COLO829 (cell line): ENCODE data around the gene MRPL41.
A peak's percentile ranks its signal among the peaks of the same experiment; 100 is the strongest.
"Not testable (repeated sequence)": the region's sequence is repeated elsewhere in the genome, so short reads cannot be mapped to it uniquely, and the experiment has no call there.

Experiments used
- DNase-seq: peaks from one replicate; pipeline ENCODE4 v3.0.0; 2012; ENCODE audit warnings: low spot score

The MRPL41 gene

DNA sequence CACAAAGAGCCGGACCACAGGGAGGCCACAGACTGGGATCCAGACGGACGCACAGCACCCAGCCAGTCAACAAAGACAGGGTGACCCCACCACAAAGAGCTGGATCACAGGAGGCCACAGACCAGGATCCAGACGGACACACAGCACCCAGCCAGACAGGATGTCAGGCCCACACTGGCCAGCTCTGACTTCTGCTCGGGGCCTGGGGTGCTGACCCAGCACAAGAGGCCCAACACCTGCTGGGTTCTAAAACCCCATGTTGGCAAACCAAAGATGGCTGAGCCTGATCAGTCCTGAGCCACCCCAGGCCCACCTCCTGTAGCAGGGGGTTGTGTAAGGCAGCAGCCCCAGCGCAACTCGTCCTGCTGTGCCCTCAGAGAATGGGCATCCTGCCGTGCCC lies 32.3 kb downstream of the MRPL41 start:
- no peak for DNase-seq

DNA sequence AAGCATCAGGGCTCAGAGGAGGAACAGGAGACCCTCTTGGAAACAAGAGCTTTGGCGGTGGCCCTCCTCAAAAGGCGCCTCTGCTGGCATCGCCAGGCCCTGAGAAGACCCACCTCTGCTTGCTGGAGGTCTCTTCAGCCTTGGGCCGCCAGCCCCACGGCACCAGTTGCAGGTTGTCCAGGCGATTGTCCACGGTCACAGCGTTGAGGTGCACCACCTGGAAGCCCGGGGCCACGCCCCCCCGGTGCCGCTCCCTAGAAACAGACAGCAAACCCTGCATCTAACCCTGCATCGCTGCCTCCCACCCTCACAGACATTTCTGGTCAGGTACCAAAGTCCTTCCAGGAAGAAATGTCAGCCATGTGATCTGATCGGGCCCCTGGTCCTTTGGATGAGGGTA lies 35.2 kb downstream of the MRPL41 start:
- DNase-seq: no peak

DNA sequence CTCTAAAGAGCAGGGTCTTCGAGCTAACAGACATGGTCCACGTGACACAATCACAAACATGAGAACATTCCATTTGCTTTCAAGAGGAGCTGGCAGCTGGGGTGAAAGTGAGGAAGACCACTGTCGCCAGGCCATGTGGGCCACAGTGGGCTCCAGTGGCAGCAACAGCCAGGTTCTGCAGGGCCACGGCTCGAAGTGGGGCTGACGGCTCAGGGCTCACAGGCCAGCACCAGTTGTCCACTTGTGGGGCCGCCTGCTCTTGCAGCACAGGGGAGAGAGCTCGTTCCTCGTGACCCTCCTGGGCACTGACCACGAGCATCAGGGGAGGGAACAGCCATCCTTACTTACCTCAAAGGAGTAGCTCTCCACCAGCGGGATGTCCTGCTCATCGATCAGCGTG lies 36.6 kb downstream of the MRPL41 start:
- DNase-seq: no peak

- no peak for DNase-seq
Measured at GRCh38 chr9:137588891-137589290, 37.2 kb downstream of the MRPL41 start.

DNA sequence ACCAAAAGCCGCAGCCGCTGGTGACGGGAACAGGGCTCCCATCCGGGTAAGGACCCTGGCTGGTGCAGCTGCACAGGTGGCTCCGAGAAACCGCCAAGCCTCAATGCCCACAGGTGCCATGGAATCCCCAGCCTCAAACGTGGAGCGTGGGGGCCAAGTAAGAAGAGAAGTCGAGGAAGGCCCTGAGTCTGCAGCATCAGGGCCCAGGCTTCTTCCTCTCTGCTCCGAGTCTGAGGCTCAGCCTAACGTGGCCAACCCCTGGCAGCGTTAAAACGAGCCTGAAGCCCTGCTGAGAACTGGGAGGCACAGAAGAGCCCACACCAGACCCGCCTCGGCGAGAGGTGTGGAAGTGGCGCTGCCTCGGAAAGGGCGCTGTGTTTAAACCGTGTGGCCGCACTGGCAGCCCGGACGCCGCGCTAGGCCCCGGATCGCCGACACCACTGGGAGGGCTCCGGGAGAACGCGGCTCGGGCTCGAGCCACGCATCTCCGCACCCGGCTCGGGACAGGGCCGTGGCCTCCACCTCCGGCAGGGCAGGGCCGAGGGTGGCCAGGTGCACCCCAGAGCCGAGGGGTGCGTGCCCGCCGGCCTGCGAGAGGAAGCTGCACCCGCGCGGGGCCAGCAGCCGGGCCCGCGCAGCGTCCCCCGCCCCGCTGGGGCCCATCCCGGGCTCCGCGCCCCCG lies 37.9 kb downstream of the MRPL41 start:
- no peak for DNase-seq

DNA sequence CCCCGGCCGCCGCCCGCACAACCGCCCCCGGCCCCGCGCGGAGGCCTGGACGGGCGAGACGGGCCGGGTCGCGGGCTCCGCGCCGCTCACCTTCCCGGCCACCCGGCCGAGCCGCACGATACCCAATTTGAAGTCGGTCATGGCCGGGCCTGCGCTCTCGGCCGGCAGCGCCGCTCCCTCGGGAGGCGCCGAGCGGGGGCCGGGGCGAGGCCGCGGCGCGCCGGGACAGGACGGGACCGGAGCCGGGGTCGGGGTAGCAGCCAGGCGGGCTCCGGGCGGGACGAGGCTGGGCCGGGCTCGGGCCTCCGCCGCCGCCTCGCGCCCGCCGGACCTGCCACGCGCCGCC lies 38.4 kb downstream of the MRPL41 start:
- no peak for DNase-seq

DNA sequence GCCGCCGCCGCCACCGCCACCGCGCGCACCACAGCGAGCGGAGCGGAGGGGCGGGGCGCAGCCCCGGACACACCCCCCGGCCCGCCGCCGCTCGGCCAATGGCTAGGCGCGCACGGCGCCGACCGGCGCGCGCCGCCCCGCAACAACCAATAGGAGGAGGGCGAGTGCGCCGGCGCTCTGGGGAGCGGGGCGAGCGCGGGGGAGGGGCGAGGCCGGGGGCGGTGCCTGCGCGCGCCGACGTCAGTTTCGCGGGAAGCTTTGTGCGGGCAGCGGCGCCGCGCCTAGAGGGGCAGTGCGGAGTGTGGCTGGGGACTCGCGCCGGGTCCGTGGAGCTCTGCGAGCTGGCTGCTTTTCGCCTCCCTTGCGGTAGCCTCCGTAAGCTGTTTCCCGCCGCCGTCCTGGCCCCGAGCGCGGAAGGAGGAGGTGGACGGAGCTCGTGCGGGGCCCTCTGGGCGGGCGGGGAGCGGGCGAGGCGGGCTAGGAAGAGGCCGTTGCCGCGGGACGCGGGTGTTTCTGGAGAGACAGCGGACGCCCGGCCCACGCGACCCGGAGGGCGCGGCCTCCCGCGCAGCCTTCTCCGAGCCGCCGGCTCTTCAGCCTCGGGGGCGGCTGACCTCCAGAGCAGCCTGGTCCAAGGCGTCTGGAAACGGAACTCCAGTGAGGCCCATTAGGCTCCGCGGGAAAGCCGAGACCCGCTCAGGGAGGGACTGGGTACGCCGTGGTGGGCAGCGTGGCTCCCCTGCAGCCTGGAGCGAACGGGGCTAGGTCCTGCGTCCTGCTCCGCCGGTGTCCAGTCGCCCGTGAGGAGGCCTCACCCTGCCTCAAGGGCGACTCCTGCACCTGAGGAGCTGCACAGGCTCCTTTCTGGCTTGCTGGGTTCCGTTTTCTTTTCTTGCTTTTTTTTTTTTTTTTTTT lies 39.0 kb downstream of the MRPL41 start, which contains the start of gene ZMYND19:
ZMYND19 (minus strand) TSS at position 44 of the 915 bp plus-strand sequence. CDS start 249 bp downstream, outside the sequence.
- DNase-seq: peak; percentile 96

DNA sequence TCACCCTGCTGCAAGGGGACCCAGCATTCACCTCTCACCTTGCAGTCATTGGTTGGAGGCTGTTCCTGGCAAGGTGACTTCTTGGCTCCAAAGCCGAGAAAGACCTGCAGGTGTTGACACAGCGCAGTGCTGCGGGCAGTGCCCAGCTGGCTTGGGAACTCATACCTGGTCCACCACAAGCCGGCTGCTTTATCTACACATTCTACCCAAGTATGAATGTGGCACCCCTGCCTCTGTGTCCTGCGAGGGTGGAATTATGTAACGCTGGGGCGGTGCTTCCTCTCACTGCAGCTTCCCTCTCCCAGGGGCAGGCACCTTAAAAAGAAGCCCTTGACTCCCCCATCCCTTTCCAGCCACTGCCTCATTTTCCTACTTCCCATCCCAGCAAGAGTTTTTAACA lies 41.1 kb downstream of the MRPL41 start:
- DNase-seq: no peak

GRCh38 chr9:137593176-137593575 lies 41.5 kb downstream of the MRPL41 start:
- no peak for DNase-seq

DNA sequence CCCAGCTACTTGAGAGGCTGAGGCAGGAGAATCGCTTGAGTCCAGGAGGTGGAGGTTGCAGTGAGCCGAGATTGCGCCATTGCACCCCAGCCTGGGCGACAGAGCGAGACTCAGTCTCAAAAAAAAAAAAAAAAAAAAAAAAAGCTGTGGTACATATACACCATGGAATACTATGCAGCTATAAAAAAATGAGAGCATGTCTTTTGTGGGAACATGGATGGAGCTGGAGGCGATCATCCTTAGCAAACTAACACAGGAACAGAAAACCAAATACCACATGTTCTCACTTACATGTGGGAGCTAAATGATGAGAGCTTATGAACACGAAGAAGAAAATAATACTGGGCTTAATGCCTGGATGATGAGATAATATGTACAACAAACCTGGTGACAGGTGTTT lies 44.9 kb downstream of the MRPL41 start:
- not testable (repeated sequence) for DNase-seq

DNA sequence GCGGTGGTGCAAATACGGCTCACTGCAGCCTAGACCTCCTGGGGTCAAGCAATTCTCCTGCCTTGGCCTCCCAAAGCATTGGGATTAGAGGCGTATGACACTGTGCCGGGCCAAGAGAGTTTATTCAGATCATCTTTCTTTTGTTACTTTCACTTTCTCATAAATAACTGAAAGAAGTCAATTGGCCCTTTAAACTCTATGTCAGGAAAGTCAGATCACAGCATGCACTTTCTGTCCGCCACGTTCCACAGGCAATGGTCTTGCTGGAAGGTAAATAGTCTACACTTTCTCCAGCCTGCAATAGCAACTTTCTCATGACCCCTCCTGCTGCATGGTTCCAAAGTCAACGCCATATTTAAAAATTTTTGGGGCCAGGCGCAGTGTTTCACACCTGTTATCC lies 47.3 kb downstream of the MRPL41 start:
- DNase-seq: no peak
